HG03039 (cell line): ENCODE results near the gene GRIK1.

Experiments
- ATAC-seq: cut with Tn5 transposase; IDR thresholded peaks from one replicate; pipeline ENCODE4 v1.9.1; 2021; ENCODE audit warnings: mild to moderate bottlenecking, moderate library complexity; ENCODE audit not compliant: unreplicated experiment

The GRIK1 gene

DNA sequence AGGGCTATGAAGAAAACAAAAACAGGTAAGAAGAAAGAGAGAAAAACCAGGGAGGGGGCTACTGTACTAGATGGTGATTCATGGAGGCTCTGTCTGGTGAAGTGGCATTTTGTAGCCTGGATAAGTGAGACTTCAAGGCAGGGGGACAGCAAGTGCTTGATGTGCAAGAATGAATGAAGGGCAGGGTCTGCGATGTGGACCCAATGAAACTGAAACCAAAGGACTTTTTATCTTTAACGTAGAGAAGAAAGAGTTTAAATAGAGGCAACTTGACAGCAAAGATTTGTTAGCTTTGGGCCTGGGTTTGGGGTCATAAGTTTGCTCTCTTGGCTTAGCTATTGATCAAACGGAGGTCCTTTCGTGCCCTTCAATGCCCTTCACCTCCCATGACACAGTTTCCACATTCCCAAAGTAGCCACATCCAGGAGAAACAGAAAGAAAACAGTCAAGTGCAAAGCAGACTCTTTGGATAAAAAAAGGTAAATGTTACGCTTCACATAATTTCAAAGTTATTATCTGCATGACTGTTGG, 291.0 kb downstream of the GRIK1 start:
- ATAC-seq, result no peak

DNA sequence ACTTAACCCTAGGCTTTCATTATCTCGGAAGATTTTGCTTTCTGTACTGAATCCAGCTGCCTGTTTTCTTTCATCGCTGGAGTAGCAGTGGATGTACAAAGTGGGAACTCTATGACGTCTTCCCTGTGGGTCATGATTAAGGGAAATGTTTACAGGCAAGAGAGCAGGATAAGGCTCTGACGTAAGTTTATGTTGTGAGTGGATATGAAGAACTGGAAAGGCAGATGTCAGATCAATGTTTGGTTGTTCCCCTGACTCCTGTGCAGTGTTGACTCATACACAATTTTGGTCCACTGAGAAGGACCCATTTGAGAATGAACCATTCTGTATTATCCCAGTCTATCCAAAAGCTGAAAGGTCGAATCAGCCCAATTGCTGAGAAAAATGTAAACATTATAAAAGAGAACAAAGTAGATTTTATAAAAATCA, 292.4 kb downstream of the GRIK1 start:
- no peak for ATAC-seq

DNA sequence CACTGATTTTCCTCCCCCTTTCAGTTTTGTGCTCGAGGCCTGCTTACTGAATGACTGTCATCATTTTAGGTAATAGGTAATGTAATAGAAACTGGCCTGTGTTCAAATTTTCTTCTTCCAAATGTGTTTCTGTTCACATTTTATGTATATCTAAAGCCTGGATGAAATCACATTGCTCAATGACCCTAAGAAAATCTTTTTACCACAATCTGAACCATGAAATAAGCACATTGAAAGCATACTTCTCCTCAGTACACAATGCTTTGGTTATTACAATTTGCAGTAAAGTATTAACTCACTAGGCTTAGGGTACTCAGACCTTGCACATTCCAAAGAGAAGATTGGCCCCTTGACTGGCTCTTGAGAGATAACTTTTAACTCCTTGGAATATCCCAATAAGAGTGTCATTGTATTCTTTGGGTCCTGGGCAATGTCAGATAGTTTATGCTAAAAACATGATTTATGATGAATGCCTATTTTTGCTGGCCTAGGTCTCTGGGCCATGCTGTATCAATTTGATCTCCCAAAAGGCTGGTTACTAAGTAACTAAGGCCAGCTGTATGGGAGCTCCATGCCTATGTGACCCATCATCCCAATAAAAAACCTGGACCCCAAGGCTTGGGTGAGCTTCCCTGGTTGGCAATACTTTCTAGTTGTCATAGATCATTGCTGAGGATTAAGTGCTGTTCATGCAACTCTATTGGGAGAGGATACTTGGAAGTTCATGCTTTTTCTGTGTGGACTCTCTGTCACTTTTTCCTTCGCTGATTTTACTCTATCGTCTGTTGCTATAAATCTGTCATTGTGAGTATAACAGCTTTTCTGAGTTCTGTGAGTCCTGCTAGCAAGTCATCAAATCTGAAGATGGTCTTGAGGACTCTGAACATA, 293.9 kb downstream of the GRIK1 start:
- no peak for ATAC-seq

DNA sequence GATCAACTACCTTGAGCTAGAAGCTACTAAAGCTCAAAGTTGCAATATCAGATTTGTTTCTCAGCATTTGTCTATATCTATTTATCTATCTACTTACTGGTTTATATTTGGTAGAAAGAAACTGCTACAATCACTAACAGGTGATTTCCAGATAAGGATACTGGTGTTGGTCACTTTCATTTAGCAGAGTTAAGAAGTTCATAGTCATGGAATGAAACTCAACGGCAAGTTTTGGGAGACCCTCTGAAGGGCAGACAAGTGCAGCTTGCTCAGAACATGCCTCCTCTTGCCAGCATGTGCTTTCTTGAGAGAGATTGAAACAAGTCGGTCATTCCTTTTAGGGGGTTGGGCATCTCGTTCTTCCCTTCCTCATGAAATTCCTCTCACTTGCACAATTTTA, 296.5 kb downstream of the GRIK1 start:
- no peak for ATAC-seq

DNA sequence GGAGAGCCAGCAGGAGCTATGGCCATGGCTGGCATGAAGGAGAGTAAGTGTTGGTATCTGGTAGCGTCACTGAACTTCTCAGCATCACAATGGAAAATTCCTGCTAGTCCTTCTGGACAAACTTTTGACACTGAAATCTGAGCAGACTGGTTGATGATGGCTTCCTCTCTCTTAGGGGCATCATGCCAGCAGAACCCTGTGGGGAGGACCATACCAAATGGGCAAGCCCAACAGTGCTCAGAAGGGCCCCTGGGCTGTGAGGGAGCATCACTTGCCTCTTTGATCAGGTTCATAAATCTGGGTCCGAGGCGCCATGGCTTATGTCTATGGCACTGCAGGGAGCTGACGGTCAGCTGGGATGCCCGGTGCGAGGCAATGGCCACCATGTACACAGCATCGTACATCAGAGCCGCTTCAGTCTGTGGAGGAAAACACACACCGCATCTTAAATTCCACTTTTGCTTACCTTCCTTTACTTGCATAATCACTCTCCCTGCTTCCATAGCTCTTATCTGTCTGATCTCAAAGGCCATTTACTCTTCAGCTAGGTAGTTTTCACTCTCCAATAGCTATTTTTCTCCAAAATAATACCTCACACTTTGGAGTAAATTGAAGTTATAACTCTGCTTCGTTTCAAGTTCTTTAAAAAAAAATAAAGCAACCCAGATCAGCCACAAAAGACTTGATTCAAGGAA, 297.1 kb downstream of the GRIK1 start:
- no peak for ATAC-seq

DNA sequence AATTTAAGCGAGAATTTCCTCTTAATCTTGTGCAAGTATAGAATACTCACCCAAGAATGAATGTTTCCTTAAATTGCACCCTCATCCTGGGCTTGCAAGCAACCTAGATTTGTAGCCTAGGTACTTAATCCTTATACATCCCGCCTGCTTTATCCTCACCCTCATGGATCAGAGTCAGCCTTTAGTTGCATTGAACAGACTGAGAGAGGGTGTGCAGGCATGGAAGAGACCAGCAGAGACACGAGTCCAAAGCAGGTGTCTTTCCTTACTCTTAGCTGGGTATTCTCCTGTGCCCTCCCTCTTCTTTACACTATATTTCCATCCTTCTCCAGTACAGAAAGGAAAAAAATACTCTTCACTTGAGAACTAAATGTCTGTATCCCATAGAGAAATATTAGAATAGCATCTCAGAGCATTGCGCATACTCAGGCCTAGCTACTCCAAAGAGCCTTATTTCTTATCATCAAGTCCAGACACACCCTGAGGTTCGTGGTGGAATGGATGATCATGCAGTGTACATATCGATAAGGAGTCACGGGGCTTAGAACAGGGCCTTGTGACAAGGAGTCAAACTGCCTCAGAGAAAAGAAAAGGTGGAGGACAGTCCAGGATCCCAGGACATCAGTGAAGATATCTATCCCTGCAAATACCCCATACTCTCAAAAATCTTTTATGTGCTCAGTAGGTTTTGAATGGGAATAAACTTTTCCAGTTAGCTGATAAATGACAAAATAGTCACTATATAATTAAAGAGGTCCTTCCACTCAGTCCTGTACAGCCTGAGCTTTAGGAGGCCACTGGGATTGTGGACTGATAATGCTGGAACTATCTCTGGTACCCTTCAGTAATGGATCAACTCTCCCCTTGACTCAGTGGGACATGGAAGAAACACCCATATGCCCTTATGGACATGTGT, 297.9 kb downstream of the GRIK1 start:
- no peak for ATAC-seq

DNA sequence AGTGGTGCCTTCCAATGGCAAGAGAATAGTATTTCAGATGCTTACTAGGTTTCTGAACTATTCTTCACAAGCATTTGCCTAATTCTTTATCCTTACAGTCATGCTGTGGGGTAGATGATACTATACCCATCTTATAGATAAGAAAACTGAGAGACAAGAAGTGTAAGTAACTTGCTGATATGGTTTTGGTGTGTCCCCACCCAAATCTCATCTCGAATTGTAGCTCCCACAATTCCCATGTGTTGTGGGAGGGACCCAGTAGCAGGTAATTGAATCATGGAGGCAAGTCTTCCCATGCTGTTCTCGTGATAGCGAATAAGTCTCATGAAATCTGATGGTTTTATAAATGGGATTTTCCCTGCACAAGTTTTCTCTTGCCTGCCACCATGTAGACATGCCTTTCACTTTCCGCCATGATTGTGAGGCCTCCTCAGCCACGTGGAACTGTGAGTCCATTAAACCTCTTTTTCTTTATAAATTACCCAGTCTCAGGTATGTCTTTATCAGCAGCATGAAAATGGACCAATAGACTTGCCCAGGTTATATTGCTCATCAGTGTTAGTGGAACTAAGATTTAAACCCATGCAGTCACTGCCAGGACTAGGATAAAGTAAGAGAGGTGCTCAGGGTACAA, 298.7 kb downstream of the GRIK1 start:
- ATAC-seq, result no peak

DNA sequence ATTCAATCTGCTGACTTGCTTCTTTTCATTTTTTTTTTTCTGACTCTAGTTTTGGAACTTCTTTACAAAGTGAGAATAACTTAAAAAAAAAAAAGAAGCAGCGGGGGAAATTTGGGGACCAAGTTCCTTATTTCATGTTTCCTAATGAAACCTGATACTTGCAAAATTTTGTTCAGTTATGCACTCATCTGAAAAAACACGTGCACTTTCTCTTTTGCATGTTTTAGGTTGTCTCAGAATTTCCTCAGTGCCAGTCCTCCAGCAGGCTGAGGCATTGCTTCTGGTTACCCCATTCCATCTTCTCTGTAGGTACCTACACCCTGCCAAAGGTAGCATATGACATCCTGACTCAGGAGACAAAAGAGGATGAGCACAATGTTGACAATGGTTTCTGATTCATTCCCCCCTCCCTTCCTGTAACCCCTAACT, 299.7 kb downstream of the GRIK1 start:
- peak; percentile 47 for ATAC-seq

DNA sequence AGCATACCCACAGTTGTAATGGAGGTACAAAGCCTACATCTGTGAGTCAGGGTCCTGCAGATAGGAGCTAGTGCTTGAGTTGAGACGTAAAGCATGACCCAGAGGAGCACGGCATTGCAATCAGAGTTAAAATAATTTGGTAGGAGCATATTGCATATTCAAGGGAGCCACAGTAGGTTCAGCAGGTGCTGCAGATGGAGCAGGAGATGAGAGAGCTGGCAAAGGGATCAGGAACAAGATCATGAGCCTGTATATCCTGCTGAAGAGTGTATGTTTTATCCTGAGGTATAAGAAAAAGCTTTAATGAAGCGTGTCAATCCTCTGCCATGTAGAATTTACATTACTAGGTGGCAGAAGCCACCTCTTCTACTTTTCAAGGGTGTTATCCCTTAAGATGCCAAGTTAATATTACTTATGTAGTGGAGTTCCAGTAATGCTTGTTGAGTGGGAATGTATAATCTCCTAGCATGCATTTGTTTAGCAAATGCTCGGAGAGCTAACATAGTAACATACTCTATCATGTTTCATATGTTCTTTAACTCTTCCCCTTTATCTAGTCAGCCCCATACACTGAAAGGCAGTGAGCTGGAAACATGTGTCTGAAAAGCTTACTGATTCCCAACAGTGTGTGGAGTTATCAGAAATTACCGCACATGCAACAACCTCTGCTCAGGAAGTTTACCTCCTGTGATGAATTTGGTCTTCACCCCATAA, 300.3 kb downstream of the GRIK1 start:
- ATAC-seq, result peak; percentile 31

DNA sequence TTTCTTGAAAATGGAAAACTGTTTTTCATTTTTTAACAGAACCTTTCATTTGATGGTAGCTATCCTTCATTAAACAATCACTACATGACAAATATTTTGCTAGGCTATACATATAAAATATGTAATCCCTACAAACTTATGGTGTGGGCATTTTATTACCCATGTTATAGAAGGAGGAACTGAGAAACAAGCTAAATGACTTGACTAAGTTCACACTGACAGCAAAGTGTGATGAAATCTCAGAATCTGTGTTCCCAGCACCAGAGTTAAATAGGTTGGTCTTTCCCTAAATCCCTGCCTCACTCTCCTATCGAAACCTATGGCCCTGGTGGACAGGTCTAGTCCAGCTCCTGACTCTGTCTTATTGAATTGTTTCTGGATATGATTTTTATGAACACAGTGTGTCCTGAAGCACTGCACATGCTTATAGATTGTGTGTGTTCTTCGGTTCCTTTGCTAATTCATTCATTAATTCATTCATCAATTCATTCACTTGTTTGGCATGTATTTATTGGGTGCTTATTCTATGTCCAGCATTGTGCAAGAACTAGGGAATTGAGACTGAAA, 301.0 kb downstream of the GRIK1 start:
- ATAC-seq, result peak; percentile 37

DNA sequence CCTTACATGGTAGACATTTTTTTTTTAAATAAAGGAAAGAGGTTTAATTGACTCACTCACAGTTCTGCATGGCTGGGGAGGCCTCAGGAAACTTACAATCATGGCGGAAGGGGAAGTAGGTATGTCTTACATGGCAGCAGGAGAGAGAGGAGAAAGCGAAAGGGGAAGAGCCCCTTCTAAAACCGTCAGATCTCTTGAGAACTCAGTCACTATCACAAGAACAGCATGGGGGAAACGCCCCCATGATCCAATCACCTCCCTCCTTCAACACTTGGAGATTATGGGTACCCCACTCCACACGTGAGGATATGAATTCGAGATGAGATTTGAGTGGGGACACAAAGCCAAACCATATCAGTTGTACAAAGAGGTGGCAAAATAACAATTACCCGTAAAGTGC, 301.7 kb downstream of the GRIK1 start:
- no peak for ATAC-seq

DNA sequence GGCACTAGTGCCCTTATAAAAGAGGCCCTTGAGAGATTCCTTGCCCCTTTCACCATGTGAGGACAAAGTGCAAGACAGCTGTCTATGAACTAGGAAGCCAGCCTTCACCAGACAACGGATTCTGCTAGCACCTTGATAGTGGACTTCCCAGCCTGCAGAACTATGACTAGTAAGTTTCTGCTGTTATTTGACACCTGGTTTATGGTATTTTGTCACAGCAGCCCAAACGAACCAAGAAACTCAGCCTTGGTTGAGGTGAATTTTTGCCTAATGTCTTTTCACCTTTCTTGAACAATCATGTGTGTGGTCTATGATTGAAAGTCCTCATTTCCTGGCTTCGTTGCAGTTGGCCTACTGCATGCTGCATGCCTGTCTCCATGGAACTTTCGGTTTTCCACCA, 302.2 kb downstream of the GRIK1 start:
- ATAC-seq, result no peak

DNA sequence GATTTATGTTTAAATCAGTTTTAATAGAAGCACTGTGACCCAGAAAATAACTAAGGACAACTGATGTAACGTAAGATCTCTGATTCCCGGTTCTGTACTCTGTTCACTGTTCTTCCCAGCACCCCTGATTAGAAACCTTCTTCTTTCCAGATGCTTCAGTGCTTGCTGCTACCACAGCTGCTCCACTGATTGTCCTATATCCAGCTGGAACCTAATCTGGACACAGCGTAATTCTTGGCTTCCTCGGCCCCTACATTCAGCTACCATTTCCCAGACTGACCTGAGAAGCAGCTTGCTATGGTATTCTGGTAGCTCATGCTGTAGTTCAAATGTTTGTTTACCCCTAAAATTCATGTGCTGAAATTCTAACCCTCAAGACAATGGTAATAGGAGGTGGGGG, 302.7 kb downstream of the GRIK1 start:
- no peak for ATAC-seq

DNA sequence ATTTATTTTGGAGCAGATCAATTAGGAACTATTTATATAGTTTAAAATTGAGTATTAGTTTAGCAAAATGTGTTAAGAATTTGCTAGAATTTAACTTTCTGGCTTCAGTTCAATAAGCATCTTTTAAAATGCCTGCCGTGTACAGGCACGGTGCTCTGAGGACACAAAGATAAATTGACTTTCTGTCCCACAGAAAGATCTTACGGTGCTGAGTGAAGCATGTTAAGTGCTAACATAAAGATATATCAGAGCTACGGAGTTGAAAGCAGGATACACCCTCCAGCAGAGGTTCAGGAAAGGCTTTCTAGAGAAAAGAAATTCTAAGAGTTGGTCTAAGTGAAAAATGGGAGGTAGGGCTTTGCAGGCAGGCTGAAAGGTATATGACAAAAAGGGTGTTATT, 305.4 kb downstream of the GRIK1 start:
- ATAC-seq, result no peak

DNA sequence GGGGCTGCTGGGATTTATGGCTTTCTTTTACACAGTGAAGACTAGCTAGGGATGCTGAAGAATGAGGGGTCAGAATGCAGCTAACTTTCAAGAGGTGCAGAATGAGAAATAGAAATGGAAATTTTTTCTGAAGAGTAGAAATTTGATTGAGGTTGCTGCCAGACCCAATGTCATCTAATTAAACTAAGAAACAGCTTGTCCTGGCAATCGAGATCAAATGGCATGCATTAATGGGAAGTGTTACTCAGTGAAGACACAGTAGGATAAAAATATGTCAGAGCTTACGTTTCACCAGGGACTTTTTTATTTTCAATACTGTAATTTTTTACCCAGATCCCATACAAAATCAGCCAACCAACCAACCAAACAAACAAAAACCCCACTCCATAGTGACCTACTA, 306.0 kb downstream of the GRIK1 start:
- no peak for ATAC-seq

DNA sequence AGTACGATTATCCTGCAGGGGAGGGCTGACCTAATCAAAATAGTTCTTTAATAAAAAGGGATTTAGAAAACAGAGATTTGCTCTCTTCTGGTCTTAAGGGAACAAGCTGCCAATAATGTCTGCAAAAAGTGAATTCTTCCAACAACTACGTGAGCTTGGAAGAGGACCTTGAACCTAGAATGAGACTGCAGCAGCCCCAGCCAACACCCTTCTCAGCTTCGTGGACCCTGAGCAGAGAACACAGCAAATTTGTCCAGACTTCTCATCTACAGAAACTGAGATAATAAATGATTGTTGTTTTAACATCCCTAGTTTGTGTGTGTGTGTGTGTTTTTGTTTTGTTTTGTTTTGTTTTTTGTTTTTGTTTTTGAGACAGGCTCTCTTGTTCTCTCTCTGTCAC, 309.4 kb downstream of the GRIK1 start:
- ATAC-seq, result no peak

DNA sequence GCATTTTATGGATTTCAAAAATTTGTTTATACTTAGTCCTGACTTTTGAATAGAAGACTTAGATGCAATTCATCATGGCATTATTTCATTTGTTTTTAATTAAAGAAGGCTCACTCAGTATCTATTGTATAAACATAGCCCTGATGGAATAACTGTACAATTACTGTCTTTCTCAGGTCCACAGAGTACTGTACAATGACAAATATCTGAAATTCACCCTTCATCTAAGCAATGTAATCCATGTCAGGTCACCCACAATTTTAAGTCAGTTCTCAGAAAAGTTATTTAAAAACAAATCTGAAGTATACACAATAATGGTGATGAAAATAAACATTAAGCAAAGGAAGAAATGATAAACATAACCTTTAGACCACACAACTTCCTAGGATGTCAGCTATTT, 311.9 kb downstream of the GRIK1 start:
- ATAC-seq, result no peak

DNA sequence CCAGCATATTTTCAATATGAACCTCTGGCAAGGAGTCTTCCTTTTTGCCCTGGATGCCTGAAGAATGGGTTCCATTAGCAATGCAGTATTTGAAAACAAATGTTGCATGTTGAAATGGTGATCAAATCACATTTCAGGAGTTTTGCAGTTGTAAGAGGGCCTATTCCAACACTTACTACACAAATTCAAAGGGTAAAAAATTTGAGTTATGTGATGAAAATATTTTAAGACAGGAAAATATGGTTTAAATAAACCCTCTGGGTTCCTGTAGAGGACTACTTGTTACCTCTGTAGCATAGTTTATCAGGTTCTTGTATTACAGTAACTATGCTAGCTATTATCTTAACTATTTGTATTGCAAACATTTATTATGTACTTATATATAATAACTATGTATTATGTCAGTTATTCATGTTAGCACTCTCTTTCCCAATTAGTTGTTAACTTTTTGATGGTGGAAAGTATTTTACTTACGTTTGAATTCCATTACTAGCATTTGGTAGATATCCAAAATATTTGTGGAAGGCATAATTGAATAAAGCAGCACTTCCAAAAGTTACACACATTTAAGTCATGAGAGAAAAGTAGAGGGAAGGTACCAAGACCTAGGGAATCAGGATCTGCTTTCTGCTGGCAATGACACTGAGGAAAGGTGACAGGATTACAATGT, 312.9 kb downstream of the GRIK1 start:
- no peak for ATAC-seq

DNA sequence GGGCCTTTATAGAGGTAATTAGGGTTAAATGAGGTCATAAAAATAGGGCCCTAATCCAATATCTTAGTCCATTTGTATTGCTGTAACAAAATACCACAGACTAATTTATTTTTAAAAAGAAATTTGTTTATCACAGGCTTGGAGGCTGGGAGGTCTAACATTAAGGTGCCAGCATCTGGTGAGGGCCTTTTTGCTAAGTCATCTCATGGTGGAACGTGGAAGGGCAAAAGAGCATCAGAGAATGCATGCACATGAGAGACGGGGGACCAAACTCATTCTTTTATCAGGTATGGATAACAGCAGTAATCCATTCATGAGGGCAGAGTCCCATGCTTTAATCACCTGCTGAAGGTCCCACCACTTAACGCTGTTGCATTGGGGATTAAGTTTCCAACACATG, 313.8 kb downstream of the GRIK1 start:
- ATAC-seq, result no peak
